DMS 273 (cell line): ENCODE results near the gene EFR3B.

Experiments used
- DNase-seq: peaks from one replicate; lab custom pipeline; 2025; ENCODE audit not compliant: unreplicated experiment; lab: John Stamatoyannopoulos, UW

The EFR3B gene

GRCh38 chr2:25032901-25033300, 9.0 kb upstream of the EFR3B start:
- no peak for DNase-seq

- no peak for DNase-seq
These were observed 7.8 kb upstream of the EFR3B start for GRCh38 chr2:25034081-25034480.

- DNase-seq, result no peak
These were observed 6.2 kb upstream of the EFR3B start for GRCh38 chr2:25035537-25036220.

GRCh38 chr2:25036221-25036559, 5.7 kb upstream of the EFR3B start:
- no peak for DNase-seq

- DNase-seq, result no peak
These were observed 2.8 kb upstream of the EFR3B start for GRCh38 chr2:25039126-25039525.

GRCh38 chr2:25041307-25041927, 459 bp upstream of the EFR3B start:
- DNase-seq, result peak; percentile 90

GRCh38 chr2:25042321-25043240, 705 bp downstream of the EFR3B start:
- peak; percentile 67 for DNase-seq

- peak; percentile 41 for DNase-seq
These were observed 1.5 kb downstream of the EFR3B start for GRCh38 chr2:25043241-25043867.

- no peak for DNase-seq
These were observed 2.1 kb downstream of the EFR3B start for GRCh38 chr2:25044011-25044410.

GRCh38 chr2:25044990-25045389, 3.1 kb downstream of the EFR3B start:
- peak; percentile 12 for DNase-seq

- DNase-seq, result no peak
These were observed 7.5 kb downstream of the EFR3B start for GRCh38 chr2:25049422-25049821.

- no peak for DNase-seq
These were observed 8.3 kb downstream of the EFR3B start for GRCh38 chr2:25050128-25050527.

- DNase-seq, result no peak
These were observed 11.2 kb downstream of the EFR3B start for GRCh38 chr2:25053041-25053440.

GRCh38 chr2:25054720-25055119, 12.8 kb downstream of the EFR3B start:
- no peak for DNase-seq

- no peak for DNase-seq
These were observed 13.6 kb downstream of the EFR3B start for GRCh38 chr2:25055376-25055920.

GRCh38 chr2:25056098-25056821, 14.4 kb downstream of the EFR3B start:
- no peak for DNase-seq

- DNase-seq, result no peak
These were observed 20.6 kb downstream of the EFR3B start for GRCh38 chr2:25062511-25062917.

- no peak for DNase-seq
These were observed 22.2 kb downstream of the EFR3B start for GRCh38 chr2:25063876-25064660.

GRCh38 chr2:25065768-25066167, 23.9 kb downstream of the EFR3B start:
- DNase-seq, result no peak

- no peak for DNase-seq
These were observed 24.6 kb downstream of the EFR3B start for GRCh38 chr2:25066455-25066854.
